22Rv1 (cell line): ENCODE data around the gene CERT1.

Experiments used
- ZFX ChIP-seq: fragments of 450-650 bp; IDR thresholded peaks from 2 replicates; pipeline ENCODE4 v1.6.1; 2017; ENCODE audit warnings: antibody characterized with exemption, borderline replicate concordance
- TF ChIP-seq, protein P1 (sequence below): fragments of 450-650 bp; IDR thresholded peaks from 2 replicates; pipeline ENCODE4 v1.5.1; 2017; ENCODE audit warnings: mild to moderate bottlenecking

DNA sequence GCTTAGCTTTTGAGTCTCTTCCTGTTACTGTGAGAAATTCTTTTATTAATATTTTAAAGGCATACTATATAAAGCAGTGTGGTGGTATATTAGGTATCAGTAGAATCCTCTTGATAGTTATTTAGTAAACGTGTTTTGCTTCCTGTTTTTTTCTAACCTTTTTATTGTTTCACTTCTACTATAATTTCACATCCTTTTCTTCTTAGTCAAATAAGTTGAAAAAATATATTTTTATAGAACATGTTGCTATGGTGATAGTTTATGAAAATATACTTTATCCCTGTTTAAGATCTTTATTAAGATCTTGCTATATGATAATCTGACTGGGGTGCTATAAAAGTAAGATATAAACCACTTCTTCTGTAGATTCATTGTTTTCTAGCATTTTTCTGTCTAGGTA, 2.4 kb upstream of the CERT1 start:
- TF ChIP-seq, protein P1, sequence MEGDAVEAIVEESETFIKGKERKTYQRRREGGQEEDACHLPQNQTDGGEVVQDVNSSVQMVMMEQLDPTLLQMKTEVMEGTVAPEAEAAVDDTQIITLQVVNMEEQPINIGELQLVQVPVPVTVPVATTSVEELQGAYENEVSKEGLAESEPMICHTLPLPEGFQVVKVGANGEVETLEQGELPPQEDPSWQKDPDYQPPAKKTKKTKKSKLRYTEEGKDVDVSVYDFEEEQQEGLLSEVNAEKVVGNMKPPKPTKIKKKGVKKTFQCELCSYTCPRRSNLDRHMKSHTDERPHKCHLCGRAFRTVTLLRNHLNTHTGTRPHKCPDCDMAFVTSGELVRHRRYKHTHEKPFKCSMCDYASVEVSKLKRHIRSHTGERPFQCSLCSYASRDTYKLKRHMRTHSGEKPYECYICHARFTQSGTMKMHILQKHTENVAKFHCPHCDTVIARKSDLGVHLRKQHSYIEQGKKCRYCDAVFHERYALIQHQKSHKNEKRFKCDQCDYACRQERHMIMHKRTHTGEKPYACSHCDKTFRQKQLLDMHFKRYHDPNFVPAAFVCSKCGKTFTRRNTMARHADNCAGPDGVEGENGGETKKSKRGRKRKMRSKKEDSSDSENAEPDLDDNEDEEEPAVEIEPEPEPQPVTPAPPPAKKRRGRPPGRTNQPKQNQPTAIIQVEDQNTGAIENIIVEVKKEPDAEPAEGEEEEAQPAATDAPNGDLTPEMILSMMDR = no peak
- TF ChIP-seq ZFX = no peak
